Measurements from ENCODE around the gene AMER1.

GRCh38 chrX:64196606-64197005, 8.9 kb downstream of the AMER1 start:
- TF ChIP-seq CTCF (IDR thresholded peaks at IDR 0.05; ENCODE audit: low read depth, low read length, poor library complexity, severe bottlenecking) (no peak), EZH2phosphoT487 (IDR thresholded peaks at IDR 0.05; ENCODE audit: borderline replicate concordance, low read length) (no peak)

Measured in DOHH2 (cell line).